ENCODE data around the gene PHB1. TPM values are rescaled to one million over a fixed set of nuclear protein-coding genes. Genes with fewer than 3 reads are reported as not detected.
"Not testable (repeated sequence)": the region's sequence is repeated elsewhere in the genome, so short reads cannot be mapped to it uniquely, and the experiment has no call there.

The PHB1 gene
- total RNA-seq, 2 donors from 2014 or later = 203 to 215 TPM

- intact Hi-C loops (cut with DNase I) = no loop called here
- DNase-seq (no peak), ATAC-seq (no peak)
Measured at GRCh38 chr17:49388290-49388640, 26.4 kb downstream of the PHB1 start.

- intact Hi-C loops (cut with DNase I) = no loop called here
- DNase-seq = no peak
- no peak for ATAC-seq
Measured at GRCh38 chr17:49387498-49388289, 27.0 kb downstream of the PHB1 start.

- intact Hi-C loops (cut with DNase I) = no loop called here
- ATAC-seq (no peak), DNase-seq (no peak)
Measured at GRCh38 chr17:49386373-49386772, 28.3 kb downstream of the PHB1 start.

- ATAC-seq = no peak
- no peak for DNase-seq
- intact Hi-C loops (cut with DNase I) = no loop called here
Measured at GRCh38 chr17:49384951-49385350, 29.7 kb downstream of the PHB1 start.

GRCh38 chr17:49383060-49383459 is 31.6 kb downstream of the PHB1 start:
- DNase-seq (no peak), ATAC-seq (no peak)

GRCh38 chr17:49382556-49382955 is 32.1 kb downstream of the PHB1 start:
- intact Hi-C loops (cut with DNase I) = no loop called here
- no peak for DNase-seq
- peak in 1 of 2 donors; percentile 23 for ATAC-seq

More at GRCh38 chr17:49383060-49383459, 31.6 kb downstream of the PHB1 start:
- intact Hi-C loops (cut with DNase I) = no loop called here

GRCh38 chr17:49381793-49382192 is 32.9 kb downstream of the PHB1 start:
- ATAC-seq (no peak), DNase-seq (no peak)
- intact Hi-C loops (cut with DNase I) = no loop called here

GRCh38 chr17:49381033-49381432 is 33.6 kb downstream of the PHB1 start:
- DNase-seq (no peak), ATAC-seq (no peak)
- intact Hi-C loops (cut with DNase I) = no loop called here

- ATAC-seq = no peak
- intact Hi-C loops (cut with DNase I) = no loop called here
- DNase-seq = no peak
Measured at GRCh38 chr17:49379926-49380325, 34.8 kb downstream of the PHB1 start.

GRCh38 chr17:49378311-49378710 is 36.4 kb downstream of the PHB1 start:
- ATAC-seq (no peak), DNase-seq (no peak)
- intact Hi-C loops (cut with DNase I) = no loop called here

- intact Hi-C loops (cut with DNase I) = no loop called here
- no peak for ATAC-seq
Measured at GRCh38 chr17:49375544-49375943, 39.1 kb downstream of the PHB1 start.

GRCh38 chr17:49373115-49373514 is 41.6 kb downstream of the PHB1 start:
- DNase-seq (no peak), ATAC-seq (no peak)
- intact Hi-C loops (cut with DNase I) = no loop called here

More at GRCh38 chr17:49375544-49375943, 39.1 kb downstream of the PHB1 start:
- no peak for DNase-seq

GRCh38 chr17:49372425-49372824 is 42.3 kb downstream of the PHB1 start:
- DNase-seq (no peak), ATAC-seq (no peak)
- intact Hi-C loops (cut with DNase I) = no loop called here

GRCh38 chr17:49370971-49371834 is 43.5 kb downstream of the PHB1 start:
- ATAC-seq = no peak
- no peak for DNase-seq
- intact Hi-C loops (cut with DNase I) = no loop called here

- intact Hi-C loops (cut with DNase I) = no loop called here
- ATAC-seq (no peak), DNase-seq (no peak)
Measured at GRCh38 chr17:49369760-49370159, 44.9 kb downstream of the PHB1 start.

GRCh38 chr17:49369089-49369488 is 45.6 kb downstream of the PHB1 start:
- no peak for ATAC-seq
- DNase-seq = no peak
- intact Hi-C loops (cut with DNase I) = no loop called here

- ATAC-seq (no peak), DNase-seq (no peak)
- intact Hi-C loops (cut with DNase I) = no loop called here
Measured at GRCh38 chr17:49365667-49366066, 49.0 kb downstream of the PHB1 start.

- intact Hi-C loops (cut with DNase I); ATAC-seq; DNase-seq: not testable (repeated sequence)
Measured at GRCh38 chr17:49365126-49365525, 49.6 kb downstream of the PHB1 start.

GRCh38 chr17:49364119-49364518 is 50.6 kb downstream of the PHB1 start:
- ATAC-seq (no peak), DNase-seq (no peak)
- intact Hi-C loops (cut with DNase I) = loop anchor here in 1 of 2 donors (5.0 kb wide), 1 partner anchor 47 kb away; no protein-coding TSS in a partner anchor

GRCh38 chr17:49363251-49363650 is 51.4 kb downstream of the PHB1 start:
- intact Hi-C loops (cut with DNase I) = loop anchor here in 1 of 2 donors (5.0 kb wide), 1 partner anchor 46 kb away; no protein-coding TSS in a partner anchor
- DNase-seq = no peak
- no peak for ATAC-seq
